ENCODE results near the gene SHB.

GRCh38 chr9:38117651-38118050 lies 48.6 kb upstream of the SHB start:
- TF ChIP-seq EZH2 (IDR thresholded peaks at IDR 0.05; ENCODE audit: borderline replicate concordance, low read depth, low read length, severe bottlenecking), result no peak
- TF ChIP-seq CTCF (IDR thresholded peaks at IDR 0.05; ENCODE audit: extremely low read depth in 1 of 2, insufficient read depth in 1 of 2, low read depth in 1 of 2, low read length in 2 of 2), result no peak
- TF ChIP-seq POLR2A (IDR thresholded peaks at IDR 0.05; ENCODE audit: low read depth, low read length), result no peak
- TF ChIP-seq POLR2AphosphoS5 (IDR thresholded peaks at IDR 0.05; ENCODE audit: insufficient read depth, low read depth, low read length), result no peak
- TF ChIP-seq JUN (IDR thresholded peaks at IDR 0.05; ENCODE audit: borderline replicate concordance, insufficient read depth, insufficient read length, low read depth), result no peak
- TF ChIP-seq MYC (IDR thresholded peaks at IDR 0.05; ENCODE audit: low read depth, low read length), result no peak

Data from endothelial cell of umbilical vein (primary cell).